Neuronal stem cell (in vitro differentiated cells): ENCODE results near the gene USP5.

ENCODE experiments used
- DNase-seq: peaks from one replicate; pipeline ENCODE4 v3.0.0-alpha.2; 2013; ENCODE audit warnings: low spot score
- H2AFZ ChIP-seq: one replicate; pipeline ENCODE4 v1.6.1; 2013; ENCODE audit warnings: mild to moderate bottlenecking, low read length, inconsistent platforms
- H2AK5ac ChIP-seq: 2 replicates; pipeline ENCODE4 v1.6.1; 2013; ENCODE audit warnings: low read depth, mild to moderate bottlenecking, inconsistent platforms, low read length, moderate library complexity, mixed read lengths
- H2BK120ac ChIP-seq: 2 replicates; pipeline ENCODE4 v1.6.1; 2013; ENCODE audit warnings: low read depth, mild to moderate bottlenecking, inconsistent platforms, low read length, moderate library complexity, mixed read lengths
- H2BK12ac ChIP-seq: one replicate; pipeline ENCODE4 v1.6.1; 2013; ENCODE audit warnings: low read length, inconsistent platforms
- H2BK15ac ChIP-seq: 2 replicates; pipeline ENCODE4 v1.6.1; 2013; ENCODE audit warnings: mild to moderate bottlenecking, low read length, inconsistent platforms, mixed read lengths
- H2BK5ac ChIP-seq: one replicate; pipeline ENCODE4 v1.6.1; 2013; ENCODE audit warnings: inconsistent platforms, mild to moderate bottlenecking, low read length, moderate library complexity
- H3K14ac ChIP-seq: one replicate; pipeline ENCODE4 v1.6.1; 2013; ENCODE audit warnings: low read length, inconsistent platforms
- H3K18ac ChIP-seq: 2 replicates; pipeline ENCODE4 v1.6.1; 2013; ENCODE audit warnings: low read length, inconsistent platforms
- H3K23ac ChIP-seq: 2 replicates; pipeline ENCODE4 v1.6.1; 2013; ENCODE audit warnings: low read depth, mild to moderate bottlenecking, mixed read lengths, low read length, inconsistent platforms; ENCODE audit not compliant: poor library complexity
- H3K27ac ChIP-seq: replicated peaks from 3 replicates; pipeline ENCODE4 v1.5.1; 2013; ENCODE audit warnings: low read length, inconsistent platforms
- H3K27me3 ChIP-seq, 3 experiments: 2 replicates each; pipeline ENCODE4 v1.6.1; 2013; ENCODE audit warnings: low read length in 3 of 3, mild to moderate bottlenecking in 2 of 3, inconsistent platforms in 1 of 3, low read depth in 1 of 3, mixed read lengths in 1 of 3, moderate library complexity in 1 of 3; ENCODE audit not compliant: control insufficient read depth in 3 of 3, insufficient read depth in 3 of 3
- H3K36me3 ChIP-seq, 2 donors: replicated peaks in 1 of 2; 2 replicates each; pipeline ENCODE4 v1.6.1; 2013; ENCODE audit warnings: low read length in 2 of 2; ENCODE audit not compliant: control insufficient read depth in 2 of 2, insufficient read depth in 2 of 2
- H3K4ac ChIP-seq: 2 replicates; pipeline ENCODE4 v1.6.1; 2013; ENCODE audit warnings: inconsistent platforms, mild to moderate bottlenecking, low read length, moderate library complexity
- H3K4me1 ChIP-seq, 2 donors: 1 replicate in 1 of 2; 2 replicates in 1 of 2; pipeline ENCODE4 v1.6.1; 2013; ENCODE audit warnings: low read length in 2 of 2, low read depth in 1 of 2; ENCODE audit not compliant: control insufficient read depth in 2 of 2, insufficient read depth in 1 of 2
- H3K4me2 ChIP-seq: one replicate; pipeline ENCODE4 v1.6.1; 2013; ENCODE audit warnings: mild to moderate bottlenecking, low read length, inconsistent platforms; ENCODE audit not compliant: insufficient read depth, poor library complexity, severe bottlenecking
- H3K4me3 ChIP-seq, 2 donors: 2 replicates each; pipeline ENCODE4 v1.5.1; 2013; ENCODE audit warnings: low read length in 2 of 2, mild to moderate bottlenecking in 2 of 2, inconsistent platforms in 1 of 2, moderate library complexity in 1 of 2
- H3K79me1 ChIP-seq: one replicate; pipeline ENCODE4 v1.6.1; 2013; ENCODE audit warnings: low read depth, mild to moderate bottlenecking, inconsistent platforms, low read length, moderate library complexity
- H3K9ac ChIP-seq: one replicate; pipeline ENCODE4 v1.6.1; 2013; ENCODE audit warnings: mild to moderate bottlenecking, low read depth, low read length, inconsistent platforms; ENCODE audit not compliant: poor library complexity
- H3K9me3 ChIP-seq, 2 donors: replicated peaks in 1 of 2; 2 replicates each; pipeline versions ENCODE3 to v1.6.1; 2013; ENCODE audit warnings: low read length in 2 of 2, mild to moderate bottlenecking in 2 of 2, inconsistent platforms in 1 of 2, low read depth in 1 of 2, mixed read lengths in 1 of 2, moderate library complexity in 1 of 2; ENCODE audit not compliant: control insufficient read depth in 2 of 2, insufficient read depth in 1 of 2
- H4K8ac ChIP-seq: one replicate; pipeline ENCODE4 v1.6.1; 2013; ENCODE audit warnings: low read depth, mild to moderate bottlenecking, inconsistent platforms, low read length, moderate library complexity
- H4K91ac ChIP-seq: one replicate; pipeline ENCODE4 v1.6.1; 2013; ENCODE audit warnings: low read length, low read depth, mild to moderate bottlenecking, inconsistent platforms; ENCODE audit not compliant: poor library complexity
- WGBS, 2 donors: extraction: QIAGEN DNeasy Blood & Tissue Kit; methylation state at CpG; one replicate each; pipeline ENCODE4 v1.1.7; 2013; ENCODE audit warnings: missing lambda C conversion rate in 2 of 2, mixed read lengths in 1 of 2; ENCODE audit not compliant: insufficient read length in 2 of 2, insufficient replicate concordance in 1 of 2; ENCODE audit errors: extremely low coverage in 2 of 2; 5-methylcytosine and 5-hydroxymethylcytosine counted together

The USP5 gene

DNA sequence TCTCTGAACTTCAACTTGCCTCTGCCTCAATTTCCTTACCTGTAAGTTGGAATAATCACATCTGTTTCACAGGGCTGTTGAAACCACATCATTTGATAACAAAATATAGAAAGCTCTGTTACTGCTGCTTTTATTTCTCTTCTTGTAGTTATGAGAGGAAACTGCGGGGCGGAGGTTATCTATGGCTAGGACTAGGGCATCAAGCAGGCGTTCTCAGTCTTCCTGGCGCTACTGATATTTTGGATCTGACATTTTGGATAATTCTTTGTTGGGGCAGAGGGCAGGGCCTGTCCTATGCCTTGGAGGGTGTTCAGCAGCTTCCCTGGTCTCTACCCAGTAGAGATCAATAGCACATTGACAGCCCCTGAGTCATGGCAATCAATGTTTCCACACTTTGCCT lies 19.8 kb upstream of the USP5 start:
- Histone ChIP-seq H2AK5ac (no peak overlapping the region), H2AFZ (no peak overlapping the region), H3K4ac (no peak overlapping the region), H4K8ac (no peak overlapping the region), H3K4me3 (no peak overlapping the region), H3K27me3 (no peaks in the 10 kb centered on the region), H2BK120ac (no peak overlapping the region), H3K23ac (no peak overlapping the region), H3K4me2 (no peak overlapping the region), H3K9ac (no peak overlapping the region), H3K79me1 (peaks cover 27% of the 10 kb centered on the region), H3K27ac (no peak overlapping the region), H2BK5ac (no peak overlapping the region), H4K91ac (no peak overlapping the region), H3K18ac (no peak overlapping the region), H2BK15ac (no peak overlapping the region), H3K14ac (no peak overlapping the region), H3K4me1 (peaks cover 8 to 10% of the 10 kb centered on the region in 2 donors), H3K9me3 (no peaks in the 10 kb centered on the region), H3K36me3 (peaks cover 49 to 70% of the 10 kb centered on the region in 2 donors), H2BK12ac (no peak overlapping the region)
- WGBS, 2 donors: no CpG with 5 or more reads among the region's 4 CpGs
- no peak for DNase-seq

GRCh38 chr12:6833189-6833890 lies 18.6 kb upstream of the USP5 start:
- no peak overlapping the region for H2BK120ac ChIP-seq
- H2BK5ac ChIP-seq: no peak overlapping the region
- H2AFZ ChIP-seq: no peak overlapping the region
- no peaks in the 10 kb centered on the region for H3K9me3 ChIP-seq
- H3K79me1 ChIP-seq: peaks cover 26% of the 10 kb centered on the region
- no CpG with 5 or more reads among the region's 6 CpGs for WGBS, 2 donors
- no peak overlapping the region for H2BK12ac ChIP-seq
- peaks cover 6 to 7% of the 10 kb centered on the region in 2 donors for H3K4me1 ChIP-seq
- H3K27me3 ChIP-seq: no peaks in the 10 kb centered on the region
- no peak for DNase-seq
- H3K14ac ChIP-seq: no peak overlapping the region
- no peak overlapping the region for H3K4me2 ChIP-seq
- no peak overlapping the region for H4K91ac ChIP-seq
- no peak overlapping the region for H4K8ac ChIP-seq
- no peak overlapping the region for H3K4ac ChIP-seq
- peak overlapping the region; percentile 32 for H3K23ac ChIP-seq
- peak overlapping the region; percentile 55 for H3K9ac ChIP-seq
- no peak overlapping the region for H2BK15ac ChIP-seq
- no peak overlapping the region for H2AK5ac ChIP-seq
- no peak overlapping the region for H3K27ac ChIP-seq
- no peak overlapping the region for H3K4me3 ChIP-seq
- peaks cover 60 to 83% of the 10 kb centered on the region in 2 donors for H3K36me3 ChIP-seq
- H3K18ac ChIP-seq: no peak overlapping the region

DNA sequence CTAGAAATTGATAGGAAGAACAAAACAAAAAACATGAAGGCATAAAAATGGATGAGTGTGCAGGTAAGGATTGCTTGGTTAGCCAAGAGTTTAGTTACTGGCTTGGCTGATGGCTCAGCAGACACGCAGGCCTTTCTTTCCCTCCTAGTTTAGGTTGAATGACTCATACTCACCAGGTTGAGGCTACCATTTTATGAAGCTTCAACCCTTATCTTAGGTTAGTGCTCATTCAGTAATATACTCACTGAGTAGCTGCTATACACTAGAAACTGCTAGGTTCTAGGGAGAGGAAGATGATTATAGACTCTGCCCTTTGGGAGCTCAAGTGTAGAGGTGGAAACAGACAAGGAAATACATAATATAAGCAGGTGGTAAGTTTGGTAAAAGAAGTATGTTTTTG lies 17.7 kb upstream of the USP5 start:
- H3K4ac ChIP-seq: no peak overlapping the region
- no peak overlapping the region for H3K27ac ChIP-seq
- peaks cover 6 to 7% of the 10 kb centered on the region in 2 donors for H3K4me1 ChIP-seq
- DNase-seq: no peak
- H3K79me1 ChIP-seq: peaks cover 20% of the 10 kb centered on the region
- H3K36me3 ChIP-seq: peaks cover 69 to 92% of the 10 kb centered on the region in 2 donors
- H2BK12ac ChIP-seq: no peak overlapping the region
- no CpG with 5 or more reads among the region's 1 CpG for WGBS, 2 donors
- no peak overlapping the region for H2BK120ac ChIP-seq
- H2BK5ac ChIP-seq: no peak overlapping the region
- H2AFZ ChIP-seq: no peak overlapping the region
- no peak overlapping the region for H3K23ac ChIP-seq
- no peak overlapping the region for H3K4me3 ChIP-seq
- H3K18ac ChIP-seq: no peak overlapping the region
- H2AK5ac ChIP-seq: no peak overlapping the region
- H2BK15ac ChIP-seq: no peak overlapping the region
- no peak overlapping the region for H3K4me2 ChIP-seq
- no peak overlapping the region for H4K8ac ChIP-seq
- H3K14ac ChIP-seq: no peak overlapping the region
- H3K27me3 ChIP-seq: no peaks in the 10 kb centered on the region
- no peak overlapping the region for H4K91ac ChIP-seq
- no peak overlapping the region for H3K9ac ChIP-seq
- H3K9me3 ChIP-seq: no peaks in the 10 kb centered on the region

GRCh38 chr12:6834873-6835272 lies 17.1 kb upstream of the USP5 start:
- Histone ChIP-seq H3K9ac (no peak overlapping the region), H2AFZ (no peak overlapping the region), H4K91ac (no peak overlapping the region), H3K4me2 (no peak overlapping the region), H4K8ac (no peak overlapping the region), H3K36me3 (peaks cover 73 to 95% of the 10 kb centered on the region in 2 donors), H2BK5ac (no peak overlapping the region), H2BK12ac (no peak overlapping the region), H3K27ac (no peak overlapping the region), H3K4me1 (peaks cover 2 to 9% of the 10 kb centered on the region in 2 donors), H3K79me1 (peaks cover 17% of the 10 kb centered on the region), H3K4ac (no peak overlapping the region), H2BK120ac (no peak overlapping the region), H2AK5ac (no peak overlapping the region), H3K27me3 (no peaks in the 10 kb centered on the region), H3K9me3 (no peaks in the 10 kb centered on the region), H3K18ac (no peak overlapping the region), H3K23ac (no peak overlapping the region), H2BK15ac (no peak overlapping the region), H3K14ac (no peak overlapping the region), H3K4me3 (no peak overlapping the region)
- DNase-seq: no peak
- WGBS, 2 donors: no CpG with 5 or more reads among the region's 5 CpGs
